IPS-18c (cell line): ENCODE data around the gene SPRN.
"Not testable (repeated sequence)": the region's sequence is repeated elsewhere in the genome, so short reads cannot be mapped to it uniquely, and the experiment has no call there.

Source experiments
- H3K4me3 ChIP-seq: 2 replicates; pipeline ENCODE4 v1.7.0; 2013; ENCODE audit warnings: low read depth, mild to moderate bottlenecking, low read length, moderate library complexity; ENCODE audit not compliant: insufficient read depth
- H3K9me3 ChIP-seq: one replicate; pipeline ENCODE4 v1.6.1; 2013; ENCODE audit warnings: mild to moderate bottlenecking, low read length, moderate library complexity; ENCODE audit not compliant: control insufficient read depth, insufficient read depth

Gene SPRN

GRCh38 chr10:133421336-133422222 is 2.8 kb downstream of the SPRN start:
- Histone ChIP-seq H3K4me3 (no peak overlapping the region), H3K9me3 (peaks cover 2% of the 10 kb centered on the region)

- Histone ChIP-seq H3K9me3 (peaks cover 2% of the 10 kb centered on the region), H3K4me3 (no peak overlapping the region)
Measured at GRCh38 chr10:133420579-133420978, 3.8 kb downstream of the SPRN start.

GRCh38 chr10:133420028-133420427 is 4.4 kb downstream of the SPRN start:
- Histone ChIP-seq H3K4me3 (no peak overlapping the region), H3K9me3 (peaks cover 2% of the 10 kb centered on the region)

- no peak overlapping the region for H3K4me3 ChIP-seq
Measured at GRCh38 chr10:133419211-133419950, 5.0 kb downstream of the SPRN start.

GRCh38 chr10:133418289-133418993 is 6.0 kb downstream of the SPRN start:
- Histone ChIP-seq H3K4me3 (no peak overlapping the region), H3K9me3 (no peaks in the 10 kb centered on the region)

More at GRCh38 chr10:133419211-133419950, 5.0 kb downstream of the SPRN start:
- H3K9me3 ChIP-seq, result peaks cover 2% of the 10 kb centered on the region

- peaks cover 5% of the 10 kb centered on the region for H3K9me3 ChIP-seq
Measured at GRCh38 chr10:133415752-133416151, 8.7 kb downstream of the SPRN start.

GRCh38 chr10:133414401-133414800 is 10.0 kb downstream of the SPRN start:
- not testable (repeated sequence) for H3K9me3 ChIP-seq, H3K4me3 ChIP-seq

More at GRCh38 chr10:133415752-133416151, 8.7 kb downstream of the SPRN start:
- no peak overlapping the region for H3K4me3 ChIP-seq

GRCh38 chr10:133412381-133412711 is 12.1 kb downstream of the SPRN start:
- H3K9me3 ChIP-seq, result peaks cover 5% of the 10 kb centered on the region

GRCh38 chr10:133411523-133412380 is 12.7 kb downstream of the SPRN start:
- Histone ChIP-seq H3K9me3 (peaks cover 5% of the 10 kb centered on the region), H3K4me3 (no peak overlapping the region; the same call in 1 of the 2 replicates)

More at GRCh38 chr10:133412381-133412711, 12.1 kb downstream of the SPRN start:
- no peak overlapping the region for H3K4me3 ChIP-seq

- H3K9me3 ChIP-seq, result no peaks in the 10 kb centered on the region
- H3K4me3 ChIP-seq, result no peak overlapping the region
Measured at GRCh38 chr10:133405844-133406527, 18.4 kb downstream of the SPRN start.

GRCh38 chr10:133405272-133405671 is 19.2 kb downstream of the SPRN start:
- Histone ChIP-seq H3K4me3 (no peak overlapping the region), H3K9me3 (no peaks in the 10 kb centered on the region)

- Histone ChIP-seq H3K4me3 (no peak overlapping the region), H3K9me3 (no peaks in the 10 kb centered on the region)
Measured at GRCh38 chr10:133403784-133404183, 20.6 kb downstream of the SPRN start.

- H3K4me3 ChIP-seq, result no peak overlapping the region
- H3K9me3 ChIP-seq, result no peaks in the 10 kb centered on the region
Measured at GRCh38 chr10:133403359-133403758, 21.1 kb downstream of the SPRN start.

- H3K9me3 ChIP-seq, result no peaks in the 10 kb centered on the region
- H3K4me3 ChIP-seq, result no peak overlapping the region
Measured at GRCh38 chr10:133401981-133402725, 22.3 kb downstream of the SPRN start.

GRCh38 chr10:133401500-133401899 is 22.9 kb downstream of the SPRN start:
- Histone ChIP-seq H3K9me3 (no peaks in the 10 kb centered on the region), H3K4me3 (no peak overlapping the region)
